ENCODE results near the gene CNTRL.

The CNTRL gene

DNA sequence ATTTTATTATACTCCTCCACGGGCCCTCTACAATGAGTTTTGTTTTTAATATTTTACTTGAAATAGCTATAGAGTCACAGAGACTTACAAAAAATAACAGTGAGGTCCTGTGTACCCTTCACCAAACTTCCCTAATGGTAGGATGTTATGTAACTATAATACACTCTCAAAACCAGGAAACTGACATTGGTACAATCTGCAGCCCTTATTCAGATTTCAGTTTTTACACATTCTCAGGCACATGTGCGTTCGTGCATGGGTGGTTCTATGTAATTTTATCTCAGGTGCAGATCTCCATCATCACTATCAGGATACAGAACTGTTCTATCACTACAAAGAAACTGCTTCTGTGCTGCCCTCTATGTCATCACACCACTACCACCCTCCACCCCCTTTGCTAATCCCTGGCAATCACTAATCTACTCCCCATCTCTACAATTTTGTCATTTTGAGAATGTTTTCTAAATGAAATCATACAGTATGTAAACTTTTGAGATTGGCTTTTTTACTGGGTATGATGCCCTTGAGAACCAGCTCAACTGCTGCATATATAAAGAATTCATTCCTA, 110.5 kb downstream of the CNTRL start:
- Histone ChIP-seq H3K36me3 (ENCODE audit: control insufficient read depth, insufficient read depth, low read length) (no peaks in the 10 kb centered on the region), H3K4me1 (ENCODE audit: control insufficient read depth, insufficient read depth, low read length) (peaks cover 4% of the 10 kb centered on the region), H3K9ac (ENCODE audit: low read depth, low read length) (no peak overlapping the region), H3K9me3 (ENCODE audit: control insufficient read depth, insufficient read depth, low read length) (no peaks in the 10 kb centered on the region), H3K27me3 (ENCODE audit: control insufficient read depth, insufficient read depth, low read length) (no peaks in the 10 kb centered on the region), H3K4me3 (ENCODE audit: low read depth, low read length) (no peak overlapping the region)

DNA sequence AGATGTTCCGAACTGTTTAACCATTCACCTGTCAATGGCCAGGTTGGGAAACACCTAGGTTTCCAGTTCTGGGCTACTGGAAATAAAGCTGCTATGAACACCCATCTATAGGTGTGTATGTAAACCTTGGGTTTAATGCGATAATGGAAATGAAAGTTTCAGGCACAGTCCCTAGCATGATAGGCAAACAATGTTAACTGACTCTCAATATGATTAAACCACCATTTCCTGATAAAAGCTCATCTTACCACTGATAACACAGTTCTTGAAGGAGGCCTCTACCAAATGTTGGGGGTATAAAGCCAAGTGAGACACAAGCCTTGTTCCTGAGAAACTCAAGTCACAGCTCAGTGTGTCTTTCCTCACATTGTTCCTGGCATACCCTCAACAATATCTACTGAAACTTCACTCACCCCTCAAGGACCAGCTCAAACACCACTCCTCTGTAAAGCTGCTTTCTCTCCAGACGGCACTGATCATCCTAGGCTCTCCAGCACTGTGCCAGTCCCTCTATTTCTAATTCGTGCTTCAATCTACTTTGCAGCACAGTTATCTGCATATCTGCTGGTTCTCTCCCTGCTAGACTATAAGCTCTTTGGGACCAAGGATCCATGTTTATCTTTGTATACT, 111.1 kb downstream of the CNTRL start:
- H3K9ac ChIP-seq (ENCODE audit: low read depth, low read length) = no peak overlapping the region
- H3K9me3 ChIP-seq (ENCODE audit: control insufficient read depth, insufficient read depth, low read length) = no peaks in the 10 kb centered on the region
- no peaks in the 10 kb centered on the region for H3K27me3 ChIP-seq (ENCODE audit: control insufficient read depth, insufficient read depth, low read length)
- H3K4me1 ChIP-seq (ENCODE audit: control insufficient read depth, insufficient read depth, low read length) = peaks cover 4% of the 10 kb centered on the region
- H3K36me3 ChIP-seq (ENCODE audit: control insufficient read depth, insufficient read depth, low read length) = no peaks in the 10 kb centered on the region
- H3K4me3 ChIP-seq (ENCODE audit: low read depth, low read length) = no peak overlapping the region

DNA sequence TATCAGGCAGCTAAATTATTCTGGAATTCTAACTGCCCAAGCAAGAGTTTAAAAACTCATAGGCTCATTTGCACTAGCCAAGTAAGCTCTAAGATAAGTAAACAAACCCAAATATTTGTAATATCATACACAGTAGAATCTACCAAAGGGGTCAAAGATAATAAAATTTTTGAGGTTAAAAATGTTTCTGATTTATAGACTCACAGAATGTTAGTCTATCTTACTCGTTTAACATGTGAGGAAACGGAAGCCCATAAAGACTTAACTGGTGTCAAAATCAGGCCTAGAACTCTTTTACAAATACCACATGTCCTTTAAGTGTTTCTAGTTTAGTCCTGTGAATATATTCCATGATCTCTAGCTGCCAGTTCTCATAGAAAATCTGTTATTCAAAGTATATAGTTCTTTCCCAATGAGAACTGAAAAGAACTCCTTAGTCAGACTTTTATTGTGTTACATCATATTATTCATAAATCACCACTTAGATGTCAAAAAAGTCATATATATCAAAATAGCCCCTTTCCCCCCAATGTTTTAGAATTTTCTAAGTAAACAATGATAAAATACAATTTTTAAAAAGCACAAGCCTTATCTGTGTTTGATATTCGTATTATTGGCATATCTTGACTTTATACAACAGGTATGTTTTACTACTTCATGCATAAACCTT, 113.0 kb downstream of the CNTRL start:
- no peaks in the 10 kb centered on the region for H3K36me3 ChIP-seq (ENCODE audit: control insufficient read depth, insufficient read depth, low read length)
- H3K4me1 ChIP-seq (ENCODE audit: control insufficient read depth, insufficient read depth, low read length) = peaks cover 4% of the 10 kb centered on the region
- H3K9me3 ChIP-seq (ENCODE audit: control insufficient read depth, insufficient read depth, low read length) = no peaks in the 10 kb centered on the region
- no peak overlapping the region for H3K4me3 ChIP-seq (ENCODE audit: low read depth, low read length)
- H3K9ac ChIP-seq (ENCODE audit: low read depth, low read length) = no peak overlapping the region
- H3K27me3 ChIP-seq (ENCODE audit: control insufficient read depth, insufficient read depth, low read length) = no peaks in the 10 kb centered on the region

DNA sequence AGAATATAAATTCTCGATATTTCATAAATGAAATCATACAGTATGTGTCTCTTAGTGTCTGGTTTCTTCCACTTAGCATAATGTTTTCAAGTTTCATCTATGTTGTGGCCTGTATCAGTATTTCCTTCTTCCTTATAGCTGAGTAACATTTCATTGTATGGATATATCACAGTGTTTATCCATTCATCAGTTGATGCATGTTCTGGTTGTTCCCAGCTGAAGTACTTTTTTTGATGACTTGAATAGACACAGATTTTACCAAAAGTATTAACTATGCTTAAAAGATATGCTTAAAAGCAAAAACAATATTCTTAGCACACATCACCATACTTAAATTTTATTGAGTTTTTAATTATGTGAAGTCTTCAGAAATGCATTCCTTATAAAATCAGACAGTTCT, 114.3 kb downstream of the CNTRL start:
- H3K9me3 ChIP-seq (ENCODE audit: control insufficient read depth, insufficient read depth, low read length) = no peaks in the 10 kb centered on the region
- H3K27me3 ChIP-seq (ENCODE audit: control insufficient read depth, insufficient read depth, low read length) = no peaks in the 10 kb centered on the region
- H3K4me3 ChIP-seq (ENCODE audit: low read depth, low read length) = no peak overlapping the region
- H3K9ac ChIP-seq (ENCODE audit: low read depth, low read length) = no peak overlapping the region
- H3K4me1 ChIP-seq (ENCODE audit: control insufficient read depth, insufficient read depth, low read length) = no peaks in the 10 kb centered on the region
- H3K36me3 ChIP-seq (ENCODE audit: control insufficient read depth, insufficient read depth, low read length) = no peaks in the 10 kb centered on the region

DNA sequence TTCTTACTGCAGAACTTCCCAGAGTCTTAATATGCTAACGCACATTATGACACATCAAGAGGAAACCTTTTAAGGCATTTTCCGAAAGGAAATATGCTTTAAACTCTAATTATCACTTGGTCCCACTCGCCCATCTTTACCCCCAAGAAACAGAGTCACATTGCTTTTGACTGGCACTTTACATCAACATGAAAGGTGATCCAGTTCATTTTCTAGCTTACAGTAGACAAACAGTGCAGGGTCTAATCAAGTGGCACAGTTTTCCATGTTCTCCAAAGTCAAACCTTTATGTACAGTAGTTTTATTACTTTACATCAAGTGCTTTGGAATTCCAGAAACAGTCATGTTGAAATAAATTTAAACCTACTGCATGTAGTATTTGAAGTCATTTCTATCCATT, 114.9 kb downstream of the CNTRL start:
- H3K4me1 ChIP-seq (ENCODE audit: control insufficient read depth, insufficient read depth, low read length) = no peaks in the 10 kb centered on the region
- H3K27me3 ChIP-seq (ENCODE audit: control insufficient read depth, insufficient read depth, low read length) = no peaks in the 10 kb centered on the region
- H3K4me3 ChIP-seq (ENCODE audit: low read depth, low read length) = no peak overlapping the region

DNA sequence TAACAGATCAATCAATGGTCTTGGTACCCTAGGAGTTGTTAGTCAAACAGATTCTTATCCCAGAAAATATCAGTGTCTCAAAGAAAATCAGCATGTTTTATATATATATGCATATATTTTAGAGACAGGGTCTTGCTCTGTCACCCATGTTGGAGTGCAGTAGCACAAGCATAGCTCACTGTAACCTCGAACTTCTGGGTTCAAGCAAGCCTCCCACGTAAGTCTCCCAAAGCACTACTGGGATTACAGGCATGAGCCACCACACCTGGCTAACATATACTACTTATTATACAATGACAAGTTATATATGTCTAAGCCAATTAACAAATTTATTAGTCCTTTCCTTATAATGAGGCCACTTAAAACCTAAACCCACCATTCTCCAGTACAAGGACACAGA, 116.5 kb downstream of the CNTRL start:
- H3K4me3 ChIP-seq (ENCODE audit: low read depth, low read length) = no peak overlapping the region
- H3K4me1 ChIP-seq (ENCODE audit: control insufficient read depth, insufficient read depth, low read length) = no peaks in the 10 kb centered on the region
- no peaks in the 10 kb centered on the region for H3K36me3 ChIP-seq (ENCODE audit: control insufficient read depth, insufficient read depth, low read length)
- H3K27me3 ChIP-seq (ENCODE audit: control insufficient read depth, insufficient read depth, low read length) = no peaks in the 10 kb centered on the region
- H3K9ac ChIP-seq (ENCODE audit: low read depth, low read length) = no peak overlapping the region
- H3K9me3 ChIP-seq (ENCODE audit: control insufficient read depth, insufficient read depth, low read length) = no peaks in the 10 kb centered on the region

More for the DNA sequence above, 114.9 kb downstream of the CNTRL start:
- Histone ChIP-seq H3K9ac (ENCODE audit: low read depth, low read length) (no peak overlapping the region), H3K36me3 (ENCODE audit: control insufficient read depth, insufficient read depth, low read length) (no peaks in the 10 kb centered on the region), H3K9me3 (ENCODE audit: control insufficient read depth, insufficient read depth, low read length) (no peaks in the 10 kb centered on the region)

DNA sequence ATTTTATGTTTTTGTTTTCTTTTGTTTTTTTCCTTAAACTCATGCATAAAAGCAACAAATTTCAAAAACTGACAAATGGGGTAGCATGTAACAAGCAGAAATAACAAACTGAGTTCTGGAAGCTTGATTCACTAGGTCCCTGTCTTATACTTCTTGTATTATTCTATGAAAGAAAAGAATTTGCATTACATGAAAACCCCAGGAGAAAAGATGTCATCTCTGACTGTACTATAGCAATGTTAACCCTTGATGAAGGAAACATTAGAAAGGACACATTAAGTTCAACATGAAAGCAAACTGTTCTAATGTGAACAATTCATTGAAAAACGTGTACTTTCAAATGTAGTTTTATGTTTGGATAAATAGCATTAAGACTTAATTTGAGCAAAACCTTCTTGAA, 117.8 kb downstream of the CNTRL start:
- no peaks in the 10 kb centered on the region for H3K27me3 ChIP-seq (ENCODE audit: control insufficient read depth, insufficient read depth, low read length)
- no peaks in the 10 kb centered on the region for H3K36me3 ChIP-seq (ENCODE audit: control insufficient read depth, insufficient read depth, low read length)
- no peak overlapping the region for H3K9ac ChIP-seq (ENCODE audit: low read depth, low read length)
- no peaks in the 10 kb centered on the region for H3K4me1 ChIP-seq (ENCODE audit: control insufficient read depth, insufficient read depth, low read length)
- no peak overlapping the region for H3K4me3 ChIP-seq (ENCODE audit: low read depth, low read length)
- no peaks in the 10 kb centered on the region for H3K9me3 ChIP-seq (ENCODE audit: control insufficient read depth, insufficient read depth, low read length)

DNA sequence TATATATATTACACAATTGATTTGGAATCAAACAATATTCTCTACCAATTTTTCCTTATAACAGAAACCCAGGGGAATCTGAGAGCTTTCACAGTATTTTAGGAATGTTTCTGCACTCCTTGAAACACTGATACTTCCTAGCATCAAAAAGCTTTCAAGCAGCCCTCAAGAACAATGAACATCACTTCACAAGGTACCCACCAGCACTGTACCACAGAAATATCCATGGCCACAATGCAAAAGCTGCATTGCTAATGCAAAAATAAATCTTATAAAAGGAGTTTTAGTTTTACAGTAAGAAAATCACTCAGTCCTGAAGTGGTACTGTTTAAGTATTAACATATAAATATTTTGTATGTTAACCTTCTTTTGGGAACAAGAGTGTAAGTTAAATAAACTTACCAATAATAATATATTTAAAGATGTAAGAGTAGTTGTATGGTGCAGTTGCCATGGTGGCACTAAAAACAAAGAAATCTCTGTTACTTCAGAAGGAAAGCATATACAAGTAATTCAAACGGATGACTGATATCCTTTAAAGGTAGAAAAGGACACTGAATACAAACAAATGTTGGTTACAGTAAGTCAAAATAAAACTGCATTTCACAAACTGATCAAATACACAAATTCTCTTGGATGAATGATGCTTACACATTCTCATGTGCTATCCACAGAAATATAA, 118.3 kb downstream of the CNTRL start:
- H3K36me3 ChIP-seq (ENCODE audit: control insufficient read depth, insufficient read depth, low read length) = no peaks in the 10 kb centered on the region
- no peak overlapping the region for H3K9ac ChIP-seq (ENCODE audit: low read depth, low read length)
- no peaks in the 10 kb centered on the region for H3K27me3 ChIP-seq (ENCODE audit: control insufficient read depth, insufficient read depth, low read length)
- no peaks in the 10 kb centered on the region for H3K9me3 ChIP-seq (ENCODE audit: control insufficient read depth, insufficient read depth, low read length)
- H3K4me1 ChIP-seq (ENCODE audit: control insufficient read depth, insufficient read depth, low read length) = no peaks in the 10 kb centered on the region
- no peak overlapping the region for H3K4me3 ChIP-seq (ENCODE audit: low read depth, low read length)

DNA sequence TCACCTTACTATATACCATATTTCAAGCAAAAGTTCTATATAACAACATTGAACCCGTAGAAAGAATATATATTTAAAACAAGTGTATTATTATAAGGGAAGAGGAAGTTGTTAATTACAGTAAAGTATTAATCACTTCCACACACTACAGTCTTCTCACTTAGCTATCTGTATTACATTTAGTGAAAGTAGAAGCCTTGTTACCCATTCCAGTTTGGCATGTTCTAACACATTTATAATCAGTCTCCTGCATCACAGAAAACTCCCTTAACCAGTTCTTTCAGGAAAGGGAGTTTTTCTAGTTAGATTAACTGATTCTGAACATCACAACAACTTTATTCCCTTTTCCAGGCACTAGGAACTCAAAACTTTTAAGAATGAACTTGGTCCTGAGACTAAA, 120.0 kb downstream of the CNTRL start:
- H3K9ac ChIP-seq (ENCODE audit: low read depth, low read length) = no peak overlapping the region
- no peaks in the 10 kb centered on the region for H3K36me3 ChIP-seq (ENCODE audit: control insufficient read depth, insufficient read depth, low read length)
- no peak overlapping the region for H3K4me3 ChIP-seq (ENCODE audit: low read depth, low read length)
- no peaks in the 10 kb centered on the region for H3K9me3 ChIP-seq (ENCODE audit: control insufficient read depth, insufficient read depth, low read length)
- peaks cover under 1% of the 10 kb centered on the region for H3K4me1 ChIP-seq (ENCODE audit: control insufficient read depth, insufficient read depth, low read length)
- no peaks in the 10 kb centered on the region for H3K27me3 ChIP-seq (ENCODE audit: control insufficient read depth, insufficient read depth, low read length)

DNA sequence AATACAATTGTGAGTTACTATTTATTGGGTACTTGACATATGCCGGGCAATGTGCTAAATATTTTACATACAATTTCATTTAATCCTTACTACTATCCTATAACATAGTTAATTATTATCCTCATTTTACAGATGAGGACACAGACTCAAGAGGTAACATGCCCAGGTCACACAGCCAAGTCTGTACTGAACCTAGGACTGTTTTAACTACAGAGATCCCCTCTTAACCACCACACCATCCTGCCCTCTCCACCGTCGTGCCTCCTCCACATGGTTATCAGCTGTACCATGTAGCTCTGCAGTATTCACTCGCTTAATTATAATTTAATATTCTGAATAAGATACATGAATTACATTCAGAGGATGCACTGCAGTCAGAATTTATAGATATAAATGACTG, 121.6 kb downstream of the CNTRL start:
- peaks cover 6% of the 10 kb centered on the region for H3K4me1 ChIP-seq (ENCODE audit: control insufficient read depth, insufficient read depth, low read length)
- no peak overlapping the region for H3K9ac ChIP-seq (ENCODE audit: low read depth, low read length)

DNA sequence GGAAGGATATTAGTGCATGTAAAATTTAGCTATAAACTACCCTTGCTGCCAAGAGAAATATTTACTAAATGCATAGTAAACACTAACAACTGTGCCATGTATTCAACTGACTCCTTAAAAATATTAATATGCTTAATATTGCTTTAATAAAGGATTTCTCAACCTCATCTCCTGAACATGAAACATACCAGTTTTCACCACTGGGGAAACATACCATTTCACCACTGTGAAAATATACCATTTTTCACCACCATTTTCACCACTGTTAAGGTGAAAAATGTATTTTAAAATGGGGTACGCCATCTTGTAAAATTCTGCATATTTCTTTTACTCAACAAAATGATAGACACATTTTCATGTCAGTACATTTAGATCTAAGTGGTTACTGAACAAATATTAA, 122.4 kb downstream of the CNTRL start:
- no peaks in the 10 kb centered on the region for H3K9me3 ChIP-seq (ENCODE audit: control insufficient read depth, insufficient read depth, low read length)
- H3K27me3 ChIP-seq (ENCODE audit: control insufficient read depth, insufficient read depth, low read length) = no peaks in the 10 kb centered on the region
- H3K4me1 ChIP-seq (ENCODE audit: control insufficient read depth, insufficient read depth, low read length) = peaks cover 7% of the 10 kb centered on the region
- H3K4me3 ChIP-seq (ENCODE audit: low read depth, low read length) = no peak overlapping the region
- no peak overlapping the region for H3K9ac ChIP-seq (ENCODE audit: low read depth, low read length)
- H3K36me3 ChIP-seq (ENCODE audit: control insufficient read depth, insufficient read depth, low read length) = no peaks in the 10 kb centered on the region

More for the DNA sequence above, 121.6 kb downstream of the CNTRL start:
- Histone ChIP-seq H3K9me3 (ENCODE audit: control insufficient read depth, insufficient read depth, low read length) (no peaks in the 10 kb centered on the region), H3K27me3 (ENCODE audit: control insufficient read depth, insufficient read depth, low read length) (no peaks in the 10 kb centered on the region), H3K36me3 (ENCODE audit: control insufficient read depth, insufficient read depth, low read length) (no peaks in the 10 kb centered on the region), H3K4me3 (ENCODE audit: low read depth, low read length) (no peak overlapping the region)
